Lower lobe of right lung (tissue), 2 donors: Measurements from ENCODE around the gene ABCF3. TPM values are rescaled to one million over a fixed set of nuclear protein-coding genes. Genes with fewer than 3 reads are reported as not detected.

Experiments
- ATAC-seq, 2 donors: fragments of 200-7000 bp; cut with Tn5 transposase; one replicate each; pipeline ENCODE4 v1.9.1; 2020 to 2022; ENCODE audit warnings: mild to moderate bottlenecking in 2 of 2, moderate library complexity in 2 of 2
- DNase-seq: peaks from one replicate; pipeline ENCODE4 v3.0.0-alpha.2; 2020
- H3K27ac ChIP-seq: fragments of 200-600 bp; one replicate; pipeline ENCODE4 v1.8.0; 2022
- H3K27me3 ChIP-seq: fragments of 200-600 bp; one replicate; pipeline ENCODE4 v1.8.0; 2022; ENCODE audit warnings: low read depth
- H3K36me3 ChIP-seq: fragments of 200-600 bp; one replicate; pipeline ENCODE4 v1.8.0; 2022; ENCODE audit warnings: mild to moderate bottlenecking
- H3K4me1 ChIP-seq: fragments of 200-600 bp; one replicate; pipeline ENCODE4 v1.8.0; 2022
- H3K4me3 ChIP-seq: fragments of 200-600 bp; one replicate; pipeline ENCODE4 v1.8.0; 2022; ENCODE audit warnings: mild to moderate bottlenecking
- H3K9me3 ChIP-seq: fragments of 200-600 bp; one replicate; pipeline ENCODE4 v1.8.0; 2022
- intact Hi-C: fragments of 100-400 bp; cut with DNase I; formaldehyde crosslinking; loops from one replicate; pipeline ENCODE4 v1.11.0; 2022
- total RNA-seq: library from RNA; stranded (reverse); fragmentation: NEBNext Ultra II Directional; extraction: Animal tissue kit (Norgen Biotek cat#: 25700); gene quantifications from one replicate; pipeline ENCODE4 v1.2.1, GENCODE V29; 2021
- TF ChIP-seq, protein P1 (sequence below): fragments of 200-600 bp; IDR thresholded peaks from one replicate; pipeline ENCODE4 v1.8.0; 2022; ENCODE audit warnings: antibody characterized with exemption, mild to moderate bottlenecking
- donor health status: DM: no; HTN: yes; CAD: no; lungs with severe emphysema.

The ABCF3 gene
- total RNA-seq, 1 donor from 2014 or later = 60.7 TPM

DNA sequence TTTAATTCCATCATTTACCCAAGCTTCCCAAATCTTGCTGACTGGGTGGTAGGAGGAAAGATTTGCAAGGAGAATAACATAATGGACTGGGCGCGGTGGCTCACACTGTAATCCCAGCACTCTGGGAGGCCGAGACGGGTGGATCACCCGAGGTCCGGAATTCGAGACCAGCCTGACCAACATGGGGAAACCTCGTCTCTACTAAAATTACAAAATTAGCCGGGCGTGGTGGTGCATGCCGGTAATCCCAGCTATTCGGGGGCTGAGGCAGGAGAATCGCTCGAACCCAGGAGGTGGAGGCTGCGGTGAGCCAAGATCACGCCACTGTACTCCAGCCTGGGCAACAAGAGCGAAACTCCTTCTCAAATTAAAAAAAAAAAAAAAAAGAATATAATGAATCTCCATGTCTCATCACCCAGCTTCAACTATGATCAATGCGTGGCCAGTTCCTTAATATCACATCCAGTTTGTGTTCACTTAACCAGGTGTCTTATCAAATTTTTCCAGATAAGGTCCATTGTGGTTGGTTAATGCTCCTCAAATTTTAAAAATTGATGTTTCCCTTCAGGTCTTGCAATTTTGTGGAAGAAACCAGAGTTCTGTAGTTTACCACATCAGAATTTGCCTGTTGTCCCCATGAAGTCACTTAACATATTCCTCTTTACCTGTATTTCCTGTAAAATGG lies 1.3 kb upstream of the ABCF3 start:
- Histone ChIP-seq H3K4me3 (no peak overlapping the region), H3K9me3 (no peaks in the 10 kb centered on the region), H3K4me1 (peaks cover 25% of the 10 kb centered on the region), H3K27ac (no peak overlapping the region), H3K36me3 (peaks cover 66% of the 10 kb centered on the region), H3K27me3 (no peaks in the 10 kb centered on the region)
- no peak for DNase-seq
- intact Hi-C loops = no loop called here
- TF ChIP-seq, protein P1, sequence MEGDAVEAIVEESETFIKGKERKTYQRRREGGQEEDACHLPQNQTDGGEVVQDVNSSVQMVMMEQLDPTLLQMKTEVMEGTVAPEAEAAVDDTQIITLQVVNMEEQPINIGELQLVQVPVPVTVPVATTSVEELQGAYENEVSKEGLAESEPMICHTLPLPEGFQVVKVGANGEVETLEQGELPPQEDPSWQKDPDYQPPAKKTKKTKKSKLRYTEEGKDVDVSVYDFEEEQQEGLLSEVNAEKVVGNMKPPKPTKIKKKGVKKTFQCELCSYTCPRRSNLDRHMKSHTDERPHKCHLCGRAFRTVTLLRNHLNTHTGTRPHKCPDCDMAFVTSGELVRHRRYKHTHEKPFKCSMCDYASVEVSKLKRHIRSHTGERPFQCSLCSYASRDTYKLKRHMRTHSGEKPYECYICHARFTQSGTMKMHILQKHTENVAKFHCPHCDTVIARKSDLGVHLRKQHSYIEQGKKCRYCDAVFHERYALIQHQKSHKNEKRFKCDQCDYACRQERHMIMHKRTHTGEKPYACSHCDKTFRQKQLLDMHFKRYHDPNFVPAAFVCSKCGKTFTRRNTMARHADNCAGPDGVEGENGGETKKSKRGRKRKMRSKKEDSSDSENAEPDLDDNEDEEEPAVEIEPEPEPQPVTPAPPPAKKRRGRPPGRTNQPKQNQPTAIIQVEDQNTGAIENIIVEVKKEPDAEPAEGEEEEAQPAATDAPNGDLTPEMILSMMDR = no peak
- ATAC-seq = no peak

DNA sequence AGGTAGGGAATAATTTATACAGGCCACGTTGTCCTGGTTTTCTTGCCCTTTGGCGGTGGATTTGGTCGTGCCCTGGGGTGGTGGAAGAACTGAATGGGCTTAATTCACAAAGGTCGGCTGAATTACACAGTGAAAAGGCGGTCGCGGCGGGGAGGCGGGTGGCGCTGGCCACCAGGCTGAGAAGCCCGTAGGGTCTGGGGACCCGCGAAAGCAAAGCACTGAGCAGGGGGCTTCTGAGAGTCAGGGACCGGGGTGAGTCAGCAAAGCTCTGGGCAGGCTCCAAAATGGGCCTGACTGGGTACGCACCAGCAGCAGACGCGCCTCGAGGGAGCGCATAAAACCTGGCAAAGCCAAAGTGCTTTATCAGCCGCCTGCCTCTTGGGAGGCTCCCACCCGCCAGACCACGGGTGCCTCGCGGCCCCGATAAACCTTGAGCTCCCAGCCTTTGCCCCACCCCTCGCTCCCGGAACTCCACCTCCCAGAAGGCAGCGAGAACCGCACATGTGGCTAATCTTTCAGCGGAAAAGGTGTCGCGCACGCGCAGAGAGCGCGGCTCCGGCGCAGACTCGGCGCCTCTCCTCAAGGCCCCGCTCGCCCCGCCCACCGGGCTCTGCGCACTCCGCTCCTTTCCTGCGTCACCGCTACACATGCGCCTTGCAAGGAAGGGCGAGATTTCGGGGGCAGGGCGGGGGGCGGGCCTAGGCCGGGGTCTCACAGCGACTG lies 377 bp upstream of the ABCF3 start:
- intact Hi-C loops = no loop called here
- TF ChIP-seq, protein P1 = no peak
- H3K4me1 ChIP-seq = peaks cover 25% of the 10 kb centered on the region
- DNase-seq (peak; percentile 100), ATAC-seq (peak; percentile 99)
- peak overlapping the region; percentile 86 for H3K27ac ChIP-seq
- H3K36me3 ChIP-seq = peaks cover 66% of the 10 kb centered on the region
- H3K9me3 ChIP-seq = no peaks in the 10 kb centered on the region
- peak overlapping the region; percentile 99 for H3K4me3 ChIP-seq
- H3K27me3 ChIP-seq = no peaks in the 10 kb centered on the region

DNA sequence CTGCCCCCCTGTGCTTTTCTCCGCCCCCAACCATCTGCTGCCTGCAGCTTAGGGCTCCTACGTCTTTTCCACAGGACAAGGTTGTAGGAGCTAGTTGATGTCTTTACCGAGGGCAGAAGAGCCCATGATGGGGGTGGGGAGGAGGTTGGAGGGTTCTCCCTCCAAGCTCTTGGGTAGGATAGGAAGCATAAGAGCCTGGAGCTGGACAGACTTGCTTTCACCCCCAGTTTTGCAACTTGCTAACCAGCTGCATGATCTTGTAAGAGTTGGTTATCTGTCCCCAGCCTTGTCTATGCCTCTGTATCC lies 856 bp downstream of the ABCF3 start:
- ATAC-seq (no peak), DNase-seq (no peak)
- Histone ChIP-seq H3K36me3 (peaks cover 66% of the 10 kb centered on the region), H3K9me3 (no peaks in the 10 kb centered on the region), H3K27ac (peak overlapping the region; percentile 31), H3K4me1 (peaks cover 25% of the 10 kb centered on the region), H3K4me3 (peak overlapping the region; percentile 99), H3K27me3 (no peaks in the 10 kb centered on the region)
- intact Hi-C loops = no loop called here
- TF ChIP-seq, protein P1 = no peak

DNA sequence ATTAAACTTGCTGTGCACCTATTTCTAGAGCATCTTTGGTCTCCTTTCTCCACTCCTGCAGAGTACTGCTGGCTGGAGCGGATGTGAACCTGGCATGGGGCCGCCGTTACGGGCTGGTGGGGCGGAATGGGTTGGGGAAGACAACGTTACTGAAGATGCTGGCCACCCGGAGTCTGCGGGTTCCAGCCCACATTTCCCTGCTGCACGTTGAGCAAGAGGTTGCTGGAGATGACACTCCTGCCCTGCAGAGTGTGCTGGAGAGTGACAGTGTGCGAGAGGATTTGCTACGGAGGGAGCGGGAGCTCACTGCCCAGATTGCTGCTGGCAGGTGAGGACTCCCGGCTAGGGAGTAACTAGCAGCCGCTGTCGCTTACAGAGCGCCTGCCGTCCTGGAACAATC lies 2.1 kb downstream of the ABCF3 start:
- Histone ChIP-seq H3K27ac (no peak overlapping the region), H3K36me3 (peaks cover 66% of the 10 kb centered on the region), H3K27me3 (no peaks in the 10 kb centered on the region), H3K4me1 (peaks cover 25% of the 10 kb centered on the region), H3K4me3 (no peak overlapping the region), H3K9me3 (no peaks in the 10 kb centered on the region)
- TF ChIP-seq, protein P1 = no peak
- intact Hi-C loops = no loop called here
- ATAC-seq = no peak
- DNase-seq = no peak

DNA sequence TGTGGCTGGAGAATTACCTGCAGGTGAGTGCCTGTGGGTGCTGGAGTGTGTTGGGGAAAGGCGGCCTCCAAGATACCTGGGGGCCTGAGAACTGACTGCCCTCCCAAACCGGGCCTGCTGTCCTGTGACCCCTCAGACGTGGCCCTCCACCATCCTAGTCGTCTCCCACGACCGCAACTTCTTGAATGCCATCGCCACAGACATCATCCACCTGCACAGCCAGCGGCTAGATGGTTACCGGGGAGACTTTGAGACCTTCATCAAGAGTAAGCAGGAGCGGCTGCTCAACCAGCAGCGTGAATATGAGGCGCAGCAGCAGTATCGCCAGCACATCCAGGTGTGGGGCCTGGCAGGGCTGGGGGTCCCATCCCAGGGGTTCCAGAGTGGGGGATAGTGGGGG lies 3.4 kb downstream of the ABCF3 start:
- DNase-seq = no peak
- TF ChIP-seq, protein P1 = no peak
- Histone ChIP-seq H3K27me3 (no peaks in the 10 kb centered on the region), H3K9me3 (no peaks in the 10 kb centered on the region), H3K36me3 (peaks cover 66% of the 10 kb centered on the region), H3K27ac (no peak overlapping the region), H3K4me3 (no peak overlapping the region), H3K4me1 (peaks cover 25% of the 10 kb centered on the region)
- ATAC-seq = no peak
- intact Hi-C loops = no loop called here
